Suprapubic skin (tissue), 3 donors: ENCODE measurements around the gene MYL10.

Experiments used
- CTCF ChIP-seq, 2 donors: fragments of 200-600 bp in 1 of 2; fragments of 450-650 bp in 1 of 2; sonication (generic) in 1 of 2; IDR thresholded peaks; one replicate each; pipeline ENCODE4 v1.5.1; 2016 to 2019; ENCODE audit warnings: antibody characterized with exemption in 2 of 2, mild to moderate bottlenecking in 1 of 2, moderate library complexity in 1 of 2
- POLR2A ChIP-seq, 2 donors: fragments of 450-650 bp; IDR thresholded peaks; one replicate each; pipeline ENCODE4 v1.6.1; 2017; ENCODE audit warnings: antibody characterized with exemption in 2 of 2, mild to moderate bottlenecking in 2 of 2, moderate library complexity in 2 of 2

DNA sequence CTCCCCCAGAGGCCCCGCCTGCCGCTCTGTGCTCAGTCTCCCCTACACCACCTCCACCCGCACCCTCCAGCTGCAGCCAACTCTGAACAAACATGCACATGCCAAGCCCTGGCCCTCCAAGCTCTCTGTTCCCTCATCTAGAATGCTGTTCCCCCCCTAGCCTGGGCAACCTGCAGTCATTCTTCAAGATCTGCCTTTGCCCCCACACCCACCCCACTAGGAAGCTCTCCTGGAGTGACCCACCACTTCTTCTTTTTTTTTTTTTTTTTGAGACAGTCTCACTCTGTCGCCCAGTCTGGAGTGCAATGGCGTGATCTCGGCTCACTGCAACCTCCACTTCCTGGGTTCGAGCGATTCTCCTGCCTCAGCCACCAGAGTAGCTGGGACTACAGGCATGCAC, 13.7 kb downstream of the MYL10 start:
- TF ChIP-seq POLR2A (IDR thresholded peaks at IDR 0.05) = no peak
- TF ChIP-seq CTCF (IDR thresholded peaks at IDR 0.05) = no peak
